Body of pancreas (tissue), 4 donors: ENCODE results near the gene PLCG2. TPM values are rescaled to one million over a fixed set of nuclear protein-coding genes. Genes with fewer than 3 reads are reported as not detected.

ENCODE experiments used
- ATAC-seq: fragments of 150-250 bp; one replicate; pipeline ENCODE4 v1.9.1; 2016
- DNase-seq, 4 donors: peaks; one replicate each; pipeline ENCODE4 v3.0.0-alpha.2; 2019
- H3K27ac ChIP-seq, 4 donors: fragments of 200-600 bp; sonication (generic); 1 replicate in 3 of 4; 2 replicates in 1 of 4; pipeline versions ENCODE4 v1.5.1 to v1.6.1; 2016 to 2019; ENCODE audit warnings: mild to moderate bottlenecking in 1 of 4, mixed read lengths in 1 of 4, moderate library complexity in 1 of 4
- H3K27me3 ChIP-seq, 2 donors: fragments of 200-600 bp; sonication (generic); one replicate each; pipeline ENCODE4 v1.6.0; 2016; ENCODE audit warnings: mild to moderate bottlenecking in 1 of 2
- H3K36me3 ChIP-seq, 2 donors: fragments of 200-600 bp; sonication (generic); replicated peaks in 1 of 2; 2 replicates each; pipeline ENCODE4 v1.5.1; 2016; ENCODE audit warnings: low read depth in 2 of 2; ENCODE audit not compliant: insufficient read depth in 1 of 2
- H3K4me1 ChIP-seq: fragments of 200-600 bp; sonication (generic); one replicate; pipeline ENCODE4 v1.6.0; 2016
- H3K4me3 ChIP-seq, 2 donors: fragments of 200-600 bp; sonication (generic); 1 replicate in 1 of 2; 2 replicates in 1 of 2; pipeline ENCODE4 v1.5.1; 2016 to 2019
- H3K9me3 ChIP-seq, 3 donors: fragments of 200-600 bp; sonication (generic); 1 replicate in 2 of 3; 2 replicates in 1 of 3; pipeline ENCODE4 v1.5.1; 2016
- CTCF ChIP-seq, 7 experiments: fragments of 450-650 bp in 4 of 7; fragments of 200-600 bp in 3 of 7; sonication (generic) in 3 of 7; IDR thresholded peaks; one replicate each; pipeline ENCODE4 v1.5.1; 2016 to 2019; ENCODE audit warnings: antibody characterized with exemption in 7 of 7
- POLR2A ChIP-seq, 3 donors: fragments of 450-650 bp; IDR thresholded peaks; one replicate each; pipeline ENCODE4 v1.6.1; 2016; ENCODE audit warnings: antibody characterized with exemption in 3 of 3, mild to moderate bottlenecking in 2 of 3
- WGBS, 2 donors: methylation state at CpG; one replicate each; pipeline ENCODE4 v1.1.5; 2017; 5-methylcytosine and 5-hydroxymethylcytosine counted together
- intact Hi-C: fragments of 100-400 bp; cut with DNase I; formaldehyde crosslinking; loops from one replicate; pipeline ENCODE4 v1.15.1; 2023
- total RNA-seq, 2 donors: library from RNA; depleted of rRNA; stranded (reverse); fragments of >200 nt; gene quantifications; one replicate each; pipeline ENCODE4 v1.1.0, GENCODE V29; 2016

PLCG2 gene
- total RNA-seq, 2 donors from 2014 or later = 6.7 to 9.6 TPM

GRCh38 chr16:81815429-81815766, 36.3 kb downstream of the PLCG2 start:
- no peak overlapping the region for H3K4me3 ChIP-seq
- H3K4me1 ChIP-seq = no peaks in the 10 kb centered on the region
- ATAC-seq (no peak), DNase-seq (no peak)
- H3K27me3 ChIP-seq = no peaks in the 10 kb centered on the region
- 77 to 92% methylated on average over 4 to 5 of the region's 5 CpGs for WGBS, 2 donors
- TF ChIP-seq POLR2A (IDR thresholded peaks at IDR 0.05) (no peak), CTCF (IDR thresholded peaks at IDR 0.05) (no peak)
- intact Hi-C loops = no loop called here
- H3K27ac ChIP-seq = no peak overlapping the region
- no peaks in the 10 kb centered on the region for H3K9me3 ChIP-seq
- no peaks in the 10 kb centered on the region for H3K36me3 ChIP-seq

DNA sequence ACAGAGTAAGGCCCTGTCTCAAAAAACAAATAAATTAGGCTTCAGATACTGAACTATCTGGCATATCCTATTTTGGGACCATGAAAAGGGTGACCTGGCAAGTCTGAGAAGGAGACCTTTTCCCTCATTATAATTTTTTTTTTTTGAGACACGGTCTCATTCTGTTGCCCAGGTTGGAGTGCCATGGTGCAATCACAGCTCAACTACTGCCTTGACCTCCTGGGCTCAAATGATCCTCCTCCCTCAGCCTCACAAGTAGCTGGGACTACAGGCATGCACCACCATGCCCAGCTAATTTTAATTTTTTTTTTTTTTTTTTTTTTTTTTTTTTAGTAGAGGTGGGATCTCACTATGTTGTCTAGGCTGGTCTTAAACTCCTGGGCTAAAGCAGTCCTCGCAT, 37.3 kb downstream of the PLCG2 start:
- ATAC-seq (no peak), DNase-seq (no peak)
- no peak overlapping the region for H3K4me3 ChIP-seq
- H3K36me3 ChIP-seq = no peaks in the 10 kb centered on the region
- H3K27me3 ChIP-seq = no peaks in the 10 kb centered on the region
- H3K4me1 ChIP-seq = no peaks in the 10 kb centered on the region
- intact Hi-C loops = no loop called here
- TF ChIP-seq POLR2A (IDR thresholded peaks at IDR 0.05) = no peak
- no peak for TF ChIP-seq CTCF (IDR thresholded peaks at IDR 0.05)
- no peak overlapping the region for H3K27ac ChIP-seq
- WGBS, 2 donors = 81 to 88% methylated on average over 2 of the region's 2 CpGs
- no peaks in the 10 kb centered on the region for H3K9me3 ChIP-seq

DNA sequence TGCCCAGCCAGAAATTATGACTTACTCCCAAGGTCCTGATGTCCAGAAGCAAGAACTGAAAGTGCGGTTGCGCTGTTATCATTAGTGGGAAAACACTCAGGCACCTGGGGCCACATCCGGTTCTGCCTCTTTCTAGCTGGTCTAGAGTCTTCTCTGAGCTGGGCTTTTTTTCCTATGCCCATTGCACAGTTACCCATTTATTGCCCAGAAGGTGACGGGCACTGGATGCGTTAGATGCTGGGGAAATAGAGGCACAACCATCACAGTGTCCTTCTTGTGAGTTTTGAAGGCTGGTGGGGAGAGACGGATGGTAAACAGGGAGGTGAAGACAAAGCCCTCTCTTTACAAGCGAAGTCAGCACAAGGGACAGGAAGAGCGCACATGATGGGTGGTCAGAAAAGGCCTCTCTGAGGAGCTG, 37.7 kb downstream of the PLCG2 start:
- H3K4me1 ChIP-seq = no peaks in the 10 kb centered on the region
- DNase-seq (no peak), ATAC-seq (no peak)
- no peaks in the 10 kb centered on the region for H3K9me3 ChIP-seq
- H3K27me3 ChIP-seq = no peaks in the 10 kb centered on the region
- TF ChIP-seq POLR2A (IDR thresholded peaks at IDR 0.05) (no peak), CTCF (IDR thresholded peaks at IDR 0.05) (no peak)
- H3K27ac ChIP-seq = no peak overlapping the region
- H3K36me3 ChIP-seq = no peaks in the 10 kb centered on the region
- intact Hi-C loops = no loop called here
- 81 to 84% methylated on average over 8 of the region's 8 CpGs for WGBS, 2 donors
- no peak overlapping the region for H3K4me3 ChIP-seq

DNA sequence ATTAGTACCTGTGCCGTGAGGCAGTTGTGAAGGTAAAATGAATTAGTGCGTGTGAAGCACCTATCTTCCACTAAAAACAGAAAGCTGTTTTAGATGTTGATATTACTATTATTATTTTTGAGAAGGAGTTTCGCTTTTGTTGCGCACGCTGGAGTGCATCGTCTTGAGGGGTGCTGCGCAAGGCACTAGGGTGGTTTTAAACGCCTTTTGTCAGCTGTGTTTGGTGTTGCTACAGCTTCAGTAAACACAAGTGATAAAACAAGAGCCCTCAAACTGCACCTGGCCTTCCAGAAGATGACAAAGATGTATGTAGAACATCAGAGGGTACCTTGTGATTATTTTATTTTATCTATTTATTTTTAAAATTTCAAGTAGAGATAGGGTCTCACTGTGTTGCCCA, 38.2 kb downstream of the PLCG2 start:
- intact Hi-C loops = no loop called here
- ATAC-seq (no peak), DNase-seq (no peak)
- no peaks in the 10 kb centered on the region for H3K9me3 ChIP-seq
- no peak for TF ChIP-seq POLR2A (IDR thresholded peaks at IDR 0.05)
- no peaks in the 10 kb centered on the region for H3K36me3 ChIP-seq
- no peaks in the 10 kb centered on the region for H3K4me1 ChIP-seq
- no peak overlapping the region for H3K4me3 ChIP-seq
- 79 to 84% methylated on average over 8 of the region's 8 CpGs for WGBS, 2 donors
- no peaks in the 10 kb centered on the region for H3K27me3 ChIP-seq
- H3K27ac ChIP-seq = no peak overlapping the region

DNA sequence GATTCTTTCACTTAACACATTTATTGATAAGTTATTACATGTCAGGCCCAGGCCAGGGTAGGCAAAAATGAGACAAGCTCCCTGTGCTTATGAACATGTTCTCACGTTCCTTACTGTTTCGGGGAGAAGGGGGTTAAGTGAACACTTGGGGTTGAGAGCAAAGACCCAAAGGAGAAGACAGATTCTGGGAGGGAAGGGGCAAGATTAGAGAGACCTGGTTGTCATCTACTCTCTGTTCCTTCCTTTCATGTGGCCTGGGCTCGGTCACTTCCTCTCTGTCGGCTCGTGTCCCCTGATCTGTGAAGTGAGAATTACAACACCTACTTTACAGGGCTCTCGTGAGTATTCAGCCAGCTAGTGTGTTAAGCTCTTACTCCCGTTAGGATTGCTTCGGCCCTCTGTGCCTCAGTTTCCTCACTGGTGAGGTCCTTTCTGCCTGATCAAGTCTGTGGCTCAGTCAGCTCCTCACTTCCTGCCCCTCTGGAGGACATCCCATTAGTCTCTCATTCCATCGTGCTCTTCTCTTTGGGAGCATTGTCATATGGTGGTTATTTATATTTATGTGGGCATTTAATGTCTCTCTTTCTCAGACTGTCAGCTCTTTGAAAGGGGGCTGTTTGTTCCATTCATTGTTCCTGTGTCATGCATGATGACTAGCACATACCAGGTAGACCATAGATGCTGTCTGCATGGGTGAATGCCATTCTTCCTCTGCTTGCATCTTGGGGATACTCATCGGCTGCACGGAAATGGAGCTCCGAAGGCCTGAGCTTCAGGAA, 38.9 kb downstream of the PLCG2 start:
- Histone ChIP-seq H3K4me3 (no peak overlapping the region), H3K36me3 (no peaks in the 10 kb centered on the region), H3K4me1 (no peaks in the 10 kb centered on the region), H3K9me3 (no peaks in the 10 kb centered on the region), H3K27ac (no peak overlapping the region), H3K27me3 (no peaks in the 10 kb centered on the region)
- TF ChIP-seq POLR2A (IDR thresholded peaks at IDR 0.05) (no peak), CTCF (IDR thresholded peaks at IDR 0.05) (no peak)
- WGBS, 2 donors = 64 to 65% methylated on average over 12 of the region's 12 CpGs
- ATAC-seq (no peak), DNase-seq (peak in 1 of 4 donors; percentile 26)
- intact Hi-C loops = no loop called here
